Spleen (tissue), 11 donors: Measurements from ENCODE around the gene FUT8. TPM values are rescaled to one million over a fixed set of nuclear protein-coding genes. Genes with fewer than 3 reads are reported as not detected.

Experiments used
- DNase-seq: peaks from one replicate; pipeline ENCODE4 v3.0.0-alpha.2; 2020
- H3K27ac ChIP-seq, 8 donors: fragments of 200-600 bp; sonication (generic) in 7 of 8; 1 replicate in 4 of 8; 2 replicates in 4 of 8; pipeline versions ENCODE4 v1.5.0 to v1.8.0; 2016 to 2021; ENCODE audit warnings: inconsistent platforms in 4 of 8, mild to moderate bottlenecking in 4 of 8, moderate library complexity in 1 of 8
- H3K27me3 ChIP-seq, 7 donors: fragments of 200-600 bp; sonication (generic) in 6 of 7; replicated peaks in 1 of 7; 1 replicate in 4 of 7; 2 replicates in 3 of 7; pipeline versions ENCODE4 v1.5.0 to v1.8.0; 2016 to 2021; ENCODE audit warnings: inconsistent platforms in 3 of 7, mild to moderate bottlenecking in 1 of 7
- H3K36me3 ChIP-seq, 6 donors: fragments of 200-600 bp; sonication (generic) in 5 of 6; 1 replicate in 4 of 6; 2 replicates in 2 of 6; pipeline versions ENCODE4 v1.5.0 to v1.8.0; 2016 to 2021; ENCODE audit warnings: inconsistent platforms in 2 of 6
- H3K4me1 ChIP-seq, 6 donors: fragments of 200-600 bp; sonication (generic) in 5 of 6; 1 replicate in 3 of 6; 2 replicates in 3 of 6; pipeline versions ENCODE4 v1.5.0 to v1.8.0; 2016 to 2021; ENCODE audit warnings: inconsistent platforms in 3 of 6
- H3K4me3 ChIP-seq, 8 donors: fragments of 200-600 bp; sonication (generic) in 7 of 8; 1 replicate in 4 of 8; 2 replicates in 4 of 8; pipeline versions ENCODE4 v1.5.0 to v1.8.0; 2016 to 2021; ENCODE audit warnings: inconsistent platforms in 4 of 8, mild to moderate bottlenecking in 4 of 8, moderate library complexity in 2 of 8
- H3K9me3 ChIP-seq, 8 donors: fragments of 200-600 bp; sonication (generic) in 7 of 8; 1 replicate in 4 of 8; 2 replicates in 4 of 8; pipeline versions ENCODE4 v1.5.0 to v1.8.0; 2016 to 2021; ENCODE audit warnings: inconsistent platforms in 4 of 8
- POLR2A ChIP-seq, 3 donors: fragments of 450-650 bp; IDR thresholded peaks; one replicate each; pipeline ENCODE4 v1.5.1; 2017; ENCODE audit warnings: antibody characterized with exemption in 3 of 3, mild to moderate bottlenecking in 1 of 3
- POLR2AphosphoS5 ChIP-seq, 3 donors: sonication (generic); formaldehyde crosslinking; IDR thresholded peaks; one replicate each; pipeline ENCODE4 v1.5.1; 2017; ENCODE audit warnings: antibody characterized with exemption in 3 of 3
- WGBS, 5 donors: extraction: QIAGEN DNeasy Blood & Tissue Kit in 3 of 5; methylation state at CpG; one replicate each; pipeline versions ENCODE4 v1.1.5 to v1.1.7; 2013 to 2018; 5-methylcytosine and 5-hydroxymethylcytosine counted together
- intact Hi-C: fragments of 100-400 bp; cut with DNase I; formaldehyde crosslinking; loops from one replicate; pipeline ENCODE4 v1.15.0; 2023; ENCODE audit warnings: low total_unique reads
- polyA plus RNA-seq, 3 donors: library from polyadenylated mRNA; stranded (reverse); fragments of 200-250 nt; gene quantifications; one replicate each; pipeline ENCODE4 v1.2.1, GENCODE V29; 2013
- total RNA-seq, 7 donors: library from RNA; depleted of rRNA in 3 of 7; stranded (reverse); fragments of >200 nt in 3 of 7; fragmentation: NEBNext Ultra II Directional in 4 of 7; extraction: Animal tissue kit (Norgen Biotek cat#: 25700) in 4 of 7; gene quantifications; one replicate each; pipeline versions ENCODE4 v1.1.0 to v1.2.1, GENCODE V29; 2016 to 2021
- TF ChIP-seq, protein P1 (sequence below), 11 experiments: fragments of 200-600 bp in 7 of 11; fragments of 450-650 bp in 4 of 11; sonication (generic) in 4 of 11; IDR thresholded peaks in 8 of 11; conservative IDR thresholded peaks in 3 of 11; 1 replicate in 7 of 11; 2 replicates in 4 of 11; pipeline versions ENCODE4 v1.4.0 to v1.8.0; 2016 to 2021; ENCODE audit warnings: antibody characterized with exemption in 11 of 11, inconsistent platforms in 4 of 11, mild to moderate bottlenecking in 1 of 11
- donor health status: healthy with polysubstance abuse.
- donor health status: DM: no; HTN: no; CAD: no; lungs with moderate emphysema.
- donor health status: DM: no; HTN: no; CAD: no.
- donor health status: Bipolar disorder and iron deficiency.
- donor health status: healthy.
- donor health status: DM: no; HTN: no; CAD: no.
- donor health status: DM: yes; HTN: yes; CAD: no.

Gene FUT8
- total and polyA plus RNA-seq, 10 donors: 9.4 to 75.1 (median 53.0) TPM

- H3K27me3 ChIP-seq: no peaks in the 10 kb centered on the region
- H3K27ac ChIP-seq: no peak overlapping the region
- DNase-seq: no peak
- no peaks in the 10 kb centered on the region for H3K36me3 ChIP-seq
- TF ChIP-seq POLR2A (IDR thresholded peaks at IDR 0.05): no peak
- TF ChIP-seq POLR2AphosphoS5 (IDR thresholded peaks at IDR 0.05): no peak
- TF ChIP-seq, protein P1, sequence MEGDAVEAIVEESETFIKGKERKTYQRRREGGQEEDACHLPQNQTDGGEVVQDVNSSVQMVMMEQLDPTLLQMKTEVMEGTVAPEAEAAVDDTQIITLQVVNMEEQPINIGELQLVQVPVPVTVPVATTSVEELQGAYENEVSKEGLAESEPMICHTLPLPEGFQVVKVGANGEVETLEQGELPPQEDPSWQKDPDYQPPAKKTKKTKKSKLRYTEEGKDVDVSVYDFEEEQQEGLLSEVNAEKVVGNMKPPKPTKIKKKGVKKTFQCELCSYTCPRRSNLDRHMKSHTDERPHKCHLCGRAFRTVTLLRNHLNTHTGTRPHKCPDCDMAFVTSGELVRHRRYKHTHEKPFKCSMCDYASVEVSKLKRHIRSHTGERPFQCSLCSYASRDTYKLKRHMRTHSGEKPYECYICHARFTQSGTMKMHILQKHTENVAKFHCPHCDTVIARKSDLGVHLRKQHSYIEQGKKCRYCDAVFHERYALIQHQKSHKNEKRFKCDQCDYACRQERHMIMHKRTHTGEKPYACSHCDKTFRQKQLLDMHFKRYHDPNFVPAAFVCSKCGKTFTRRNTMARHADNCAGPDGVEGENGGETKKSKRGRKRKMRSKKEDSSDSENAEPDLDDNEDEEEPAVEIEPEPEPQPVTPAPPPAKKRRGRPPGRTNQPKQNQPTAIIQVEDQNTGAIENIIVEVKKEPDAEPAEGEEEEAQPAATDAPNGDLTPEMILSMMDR (IDR thresholded peaks at IDR 0.05 in 8 of 11, conservative IDR thresholded peaks at IDR 0.05 in 3 of 11): no peak
- H3K4me3 ChIP-seq: no peak overlapping the region
- intact Hi-C loops: no loop called here
- H3K4me1 ChIP-seq: no peaks in the 10 kb centered on the region
- peaks cover 0 to 5% (median 0%) of the 10 kb centered on the region in 8 donors for H3K9me3 ChIP-seq
- WGBS, 5 donors: 75 to 86% (median 75%) methylated on average over 5 of the region's 5 CpGs
Measured at GRCh38 chr14:65770681-65771080, 358.2 kb downstream of the FUT8 start.

- WGBS, 5 donors: 93 to 97% (median 94%) methylated on average over 3 of the region's 3 CpGs
- intact Hi-C loops: no loop called here
Measured at GRCh38 chr14:65771271-65771670, 358.7 kb downstream of the FUT8 start.

GRCh38 chr14:65772466-65772865 is 359.9 kb downstream of the FUT8 start:
- intact Hi-C loops: no loop called here
- DNase-seq: no peak
- Histone ChIP-seq H3K4me3 (no peak overlapping the region), H3K27ac (no peak overlapping the region), H3K27me3 (no peaks in the 10 kb centered on the region), H3K4me1 (no peaks in the 10 kb centered on the region), H3K36me3 (no peaks in the 10 kb centered on the region), H3K9me3 (peaks cover 0 to 5% (median 0%) of the 10 kb centered on the region in 8 donors)
- WGBS, 5 donors: 61 to 78% (median 62%) methylated on average over 8 of the region's 8 CpGs
- no peak for TF ChIP-seq POLR2AphosphoS5 (IDR thresholded peaks at IDR 0.05)
- TF ChIP-seq, protein P1 (IDR thresholded peaks at IDR 0.05 in 8 of 11, conservative IDR thresholded peaks at IDR 0.05 in 3 of 11): no peak
- no peak for TF ChIP-seq POLR2A (IDR thresholded peaks at IDR 0.05)

More at GRCh38 chr14:65771271-65771670, 358.7 kb downstream of the FUT8 start:
- no peaks in the 10 kb centered on the region for H3K27me3 ChIP-seq
- no peak for DNase-seq
- no peak for TF ChIP-seq POLR2AphosphoS5 (IDR thresholded peaks at IDR 0.05)
- no peak for TF ChIP-seq POLR2A (IDR thresholded peaks at IDR 0.05)
- TF ChIP-seq, protein P1 (IDR thresholded peaks at IDR 0.05 in 8 of 11, conservative IDR thresholded peaks at IDR 0.05 in 3 of 11): no peak
- no peak overlapping the region for H3K4me3 ChIP-seq
- H3K4me1 ChIP-seq: no peaks in the 10 kb centered on the region
- peaks cover 0 to 5% (median 0%) of the 10 kb centered on the region in 8 donors for H3K9me3 ChIP-seq
- H3K27ac ChIP-seq: no peak overlapping the region
- H3K36me3 ChIP-seq: no peaks in the 10 kb centered on the region

DNA sequence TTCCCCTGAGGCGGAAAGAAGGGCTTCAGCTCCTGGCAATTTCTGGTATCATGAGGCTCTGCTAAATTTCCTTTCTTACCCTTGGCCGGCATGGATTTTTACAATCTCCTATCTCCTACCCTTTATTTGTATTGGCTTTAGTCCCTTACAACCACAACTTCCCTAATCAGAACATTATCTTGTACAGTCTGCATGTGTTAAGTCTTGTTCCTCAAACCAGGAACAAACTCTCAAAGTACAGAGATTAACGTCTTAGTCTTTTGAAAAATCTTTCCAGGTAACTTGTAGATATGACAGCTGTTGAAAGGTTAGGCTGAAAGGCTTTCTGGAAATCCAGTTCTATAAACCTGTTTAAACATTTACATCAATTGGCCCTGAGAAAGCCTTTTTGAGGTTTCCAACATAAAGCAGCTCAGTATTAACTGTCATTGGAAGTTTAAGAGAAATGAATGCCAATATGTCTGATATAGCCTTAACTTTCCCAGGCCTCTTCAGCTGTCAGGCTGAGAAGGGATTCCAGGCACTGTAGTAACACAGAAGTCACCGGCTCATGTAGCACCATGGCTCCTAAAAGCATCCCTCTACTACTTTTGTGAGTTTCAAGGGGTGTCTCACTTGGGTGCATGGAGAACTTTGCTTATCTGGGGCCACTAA is 360.5 kb downstream of the FUT8 start:
- intact Hi-C loops: no loop called here
- DNase-seq: no peak
- no peaks in the 10 kb centered on the region for H3K36me3 ChIP-seq
- TF ChIP-seq, protein P1 (IDR thresholded peaks at IDR 0.05 in 8 of 11, conservative IDR thresholded peaks at IDR 0.05 in 3 of 11): no peak
- TF ChIP-seq POLR2A (IDR thresholded peaks at IDR 0.05) (no peak), POLR2AphosphoS5 (IDR thresholded peaks at IDR 0.05) (no peak)
- H3K9me3 ChIP-seq: peaks cover 0 to 5% (median 0%) of the 10 kb centered on the region in 8 donors
- no peak overlapping the region for H3K4me3 ChIP-seq
- no peaks in the 10 kb centered on the region for H3K27me3 ChIP-seq
- no peaks in the 10 kb centered on the region for H3K4me1 ChIP-seq
- no peak overlapping the region for H3K27ac ChIP-seq
- 52 to 64% (median 63%) methylated on average over 4 of the region's 4 CpGs for WGBS, 5 donors
